GM12878 (cell line): ENCODE results near the gene SLC25A29. TPM values are rescaled to one million over a fixed set of nuclear protein-coding genes. Genes with fewer than 3 reads are reported as not detected.

ENCODE experiments used
- ATAC-seq: fragments of 200-7000 bp; cut with Tn5 transposase; 3 replicates; pipeline ENCODE4 v1.9.1; 2020; ENCODE audit warnings: mild to moderate bottlenecking, moderate library complexity
- BruUV-seq: library from RNA; stranded (reverse); fragments of 400-500 nt; replicated peaks from 2 replicates; lab custom pipeline; 2021; lab: Mats Ljungman, UMichigan
- CTCF ChIA-PET: fragments of 300-600 bp; sonication (Branson Sonifier 250); formaldehyde crosslinking; extraction: SDS; loops from one replicate; lab custom pipeline; 2021; ENCODE audit warnings: inconsistent platforms; lab: Yijun Ruan, JAX
- POLR2A ChIA-PET: fragments of 350-600 bp; formaldehyde crosslinking; extraction: SDS; loops from one replicate; lab custom pipeline; 2021; ENCODE audit warnings: inconsistent platforms; lab: Charles Lee
- RAD21 ChIA-PET: fragments of 300-600 bp; sonication (Branson Sonifier 250); formaldehyde crosslinking; loops from one replicate; lab custom pipeline; 2023; ENCODE audit warnings: antibody characterized with exemption; ENCODE audit not compliant: unreplicated experiment; lab: Charles Lee
- SMC1A ChIA-PET: fragments of 300-600 bp; sonication (Branson Sonifier 250); formaldehyde crosslinking; loops from one replicate; lab custom pipeline; 2023; ENCODE audit not compliant: unreplicated experiment, uncharacterized antibody; lab: Charles Lee
- DNase-seq: peaks from one replicate; pipeline ENCODE4 v3.0.0-alpha.2; 2011; ENCODE audit warnings: low read depth, low spot score
- FAIRE-seq: peaks from 3 replicates; lab custom pipeline; 2011; peaks lifted over from hg19 to GRCh38; lab: Jason Lieb, UNC
- H2AFZ ChIP-seq: 2 replicates; pipeline ENCODE4 v1.6.0; 2011; ENCODE audit warnings: low read depth, low read length, control low read depth; ENCODE audit not compliant: control insufficient read depth
- H3K27ac ChIP-seq: 2 replicates; pipeline ENCODE4 v1.5.1; 2011; ENCODE audit warnings: control low read depth; ENCODE audit not compliant: control insufficient read depth, insufficient read depth
- H3K27me3 ChIP-seq, 2 experiments: replicated peaks in 1 of 2; 2 replicates each; pipeline versions ENCODE4 v1.6.0 to v1.6.1; 2011; ENCODE audit warnings: low read length in 1 of 2; ENCODE audit not compliant: control insufficient read depth in 2 of 2, insufficient read depth in 2 of 2
- H3K36me3 ChIP-seq, 2 experiments: 2 replicates each; pipeline ENCODE4 v1.5.1; 2011; ENCODE audit warnings: low read length in 1 of 2; ENCODE audit not compliant: control insufficient read depth in 2 of 2, insufficient read depth in 2 of 2
- H3K4me1 ChIP-seq: 2 replicates; pipeline ENCODE4 v1.6.1; 2011; ENCODE audit warnings: mild to moderate bottlenecking, low read length, moderate library complexity, mixed read lengths; ENCODE audit not compliant: control insufficient read depth, insufficient read depth
- H3K4me2 ChIP-seq: 2 replicates; pipeline ENCODE4 v1.6.0; 2011; ENCODE audit warnings: control low read depth; ENCODE audit not compliant: control insufficient read depth, insufficient read depth
- H3K4me3 ChIP-seq: fragments of 200-600 bp; sonication (generic); 2 replicates; pipeline ENCODE4 v1.5.1; 2016
- H3K79me2 ChIP-seq: 2 replicates; pipeline ENCODE4 v1.6.0; 2011; ENCODE audit warnings: low read length; ENCODE audit not compliant: control insufficient read depth, insufficient read depth
- H3K9ac ChIP-seq: 2 replicates; pipeline ENCODE4 v1.8.0; 2011; ENCODE audit warnings: low read length, control low read depth, mixed read lengths; ENCODE audit not compliant: control insufficient read depth, insufficient read depth
- H3K9me3 ChIP-seq: replicated peaks from 3 replicates; pipeline ENCODE4 v1.5.1; 2011; ENCODE audit warnings: mild to moderate bottlenecking, low read length; ENCODE audit not compliant: control insufficient read depth, insufficient read depth
- H4K20me1 ChIP-seq: 2 replicates; pipeline ENCODE4 v1.6.0; 2011; ENCODE audit not compliant: control insufficient read depth, insufficient read depth
- CHD1 ChIP-seq: IDR thresholded peaks from 2 replicates; pipeline ENCODE4 v1.6.1; 2012; ENCODE audit warnings: low read depth, low read length, improper control_type of control experiment
- KAT2A ChIP-seq: conservative IDR thresholded peaks from 2 replicates; pipeline ENCODE4 v1.6.1; 2011; ENCODE audit warnings: low read depth, low read length; ENCODE audit not compliant: control insufficient read depth
- SUPT20H ChIP-seq: IDR thresholded peaks from 2 replicates; pipeline ENCODE4 v1.6.1; 2011; ENCODE audit warnings: low read depth, mild to moderate bottlenecking, low read length, moderate library complexity, borderline replicate concordance; ENCODE audit not compliant: control insufficient read depth
- TCF3 ChIP-seq: IDR thresholded peaks from 2 replicates; pipeline ENCODE4 v1.6.1; 2012; ENCODE audit warnings: low read depth, mild to moderate bottlenecking, low read length, borderline replicate concordance; ENCODE audit not compliant: insufficient read depth
- ZBED1 ChIP-seq: IDR thresholded peaks from 2 replicates; pipeline ENCODE4 v1.6.1; 2016; ENCODE audit warnings: borderline replicate concordance
- ZBTB11 ChIP-seq: fragments of 450-650 bp; formaldehyde crosslinking; IDR thresholded peaks from 2 replicates; pipeline ENCODE4 v1.5.0; 2022; ENCODE audit warnings: mild to moderate bottlenecking, missing genetic modification characterization
- ZBTB33 ChIP-seq: fragments of 450-650 bp; IDR thresholded peaks from 2 replicates; pipeline ENCODE4 v1.6.1; 2017; ENCODE audit warnings: mild to moderate bottlenecking
- WGBS: methylation state at CpG from one replicate; pipeline ENCODE4 v1.1.6; 2016; ENCODE audit warnings: low lambda C conversion rate; ENCODE audit not compliant: insufficient replicate concordance, insufficient coverage; ENCODE audit errors: missing lambda C conversion rate; 5-methylcytosine and 5-hydroxymethylcytosine counted together
- in situ Hi-C: fragments of 300-500 bp; cut with MboI; formaldehyde crosslinking; loops from 9 replicates; pipeline ENCODE4 v1.14.3; 2018; ENCODE audit warnings: mixed read lengths
- intact Hi-C: fragments of 100-400 bp; cut with micrococcal nuclease; formaldehyde crosslinking; loops from one replicate; pipeline ENCODE4 v1.14.2; 2022; ENCODE audit not compliant: unreplicated experiment
- polyA plus RNA-seq, 11 experiments: library from polyadenylated mRNA; depleted of rRNA in 4 of 11; unstranded in 6 of 11; stranded (reverse) in 5 of 11; fragments of >200 nt; fragmentation: Nextera tagmentation in 4 of 11; fragmentation: Illumina TruSeq in 1 of 11; extraction: Ambion mirVana in 4 of 11; extraction: Trizol in 1 of 11; gene quantifications; 1 replicate in 1 of 11; 2 replicates in 10 of 11; pipeline versions ENCODE4 v1.2.1 to v1.2.3, GENCODE V29; 2011 to 2016; ENCODE audit warnings: inconsistent platforms in 2 of 11, missing spikeins in 2 of 11, low read depth in 1 of 11
- total RNA-seq, 4 experiments: library from RNA; depleted of rRNA in 3 of 4; stranded (reverse); fragments of >200 nt in 3 of 4; fragmentation: Illumina TruSeq in 1 of 4; extraction: Trizol in 1 of 4; gene quantifications; 2 replicates each; pipeline versions ENCODE4 v1.2.1 to v1.2.3, GENCODE V29; 2013 to 2021

SLC25A29 gene
- total and polyA plus RNA-seq, 10 of the 15 experiments (the other 5 are each of a cell fraction or from before 2014, with no cell fraction given) = 0.42 to 13.3 (median 4.0) TPM; not detected in 1

GRCh38 chr14:100313464-100314230 is 7.4 kb upstream of the SLC25A29 start:
- no peak for ATAC-seq
- Histone ChIP-seq H3K27me3 (0 out of 4 replicates have a peak, but pooled peaks cover 0 to 2% of the 10 kb centered on the region in 2 experiments), H4K20me1 (no peaks in the 10 kb centered on the region), H3K4me2 (no peak overlapping the region), H3K9me3 (no peaks in the 10 kb centered on the region), H3K9ac (no peak overlapping the region), H3K36me3 (no peaks in the 10 kb centered on the region), H3K4me1 (peaks cover 10% of the 10 kb centered on the region), H3K27ac (no peak overlapping the region), H2AFZ (no peak overlapping the region), H3K79me2 (no peaks in the 10 kb centered on the region), H3K4me3 (no peak overlapping the region)
- CTCF ChIA-PET = interaction anchor here (0.9 to 2.0 kb wide), 5 partner anchors 11 to 120 kb away, joined by 3 to 9 read pairs (median 4); no protein-coding TSS in a partner anchor
- WGBS = 77% methylated on average over 26 of the region's 26 CpGs
- RAD21 ChIA-PET = interaction anchor here (1.1 to 1.7 kb wide), 3 partner anchors 10 to 62 kb away, joined by 3 to 6 read pairs (median 4); a partner anchor contains a TSS
- SMC1A ChIA-PET = interaction anchor here (0.6 kb wide), 1 partner anchor 149 kb away, joined by 4 read pairs; no protein-coding TSS in a partner anchor
- BruUV-seq = no TSS peak
- in situ Hi-C loops (no loop called here), intact Hi-C loops (no loop called here)
- POLR2A ChIA-PET = interaction anchor here (0.8 kb wide), 1 partner anchor 62 kb away, joined by 3 read pairs; a partner anchor contains a TSS
- no peak for FAIRE-seq
- TF ChIP-seq ZBTB33 = no peak
- TF ChIP-seq CHD1 = no peak
- no peak for TF ChIP-seq SUPT20H
- no peak for TF ChIP-seq TCF3
- no peak for TF ChIP-seq KAT2A
- TF ChIP-seq ZBTB11 (CRISPR knock-in tag) = no peak
- TF ChIP-seq ZBED1 = no peak
- DNase-seq = no peak
